ENCODE results near the gene PTPN7.

- no peak for TF ChIP-seq EP300 (IDR thresholded peaks at IDR 0.05; ENCODE audit: borderline replicate concordance in 1 of 2, control insufficient read depth in 1 of 2, low read depth in 2 of 2, low read length in 2 of 2)
- TF ChIP-seq CTCF (IDR thresholded peaks at IDR 0.05 in 2 of 3, conservative IDR thresholded peaks at IDR 0.05 in 1 of 3; ENCODE audit: control insufficient read depth in 2 of 3, extremely low read depth in 1 of 3, insufficient read depth in 1 of 3, low read depth in 3 of 3, low read length in 3 of 3): no peak
- TF ChIP-seq ZNF274 (IDR thresholded peaks at IDR 0.05; ENCODE audit: insufficient read depth, insufficient read length): no peak
- no peak for TF ChIP-seq USF2 (IDR thresholded peaks at IDR 0.05; ENCODE audit: borderline replicate concordance, low read depth, low read length)
- no peak for TF ChIP-seq GATAD2B (conservative IDR thresholded peaks at IDR 0.05; ENCODE audit: low read depth)
- TF ChIP-seq ESRRA (IDR thresholded peaks at IDR 0.05; ENCODE audit: low read length): no peak
- TF ChIP-seq POU2F2 (IDR thresholded peaks at IDR 0.05; ENCODE audit: borderline replicate concordance, low read depth, low read length): no peak
- TF ChIP-seq POLR2A (IDR thresholded peaks at IDR 0.05; ENCODE audit: low read depth, low read length): no peak
Measured at GRCh38 chr1:202112859-202113689, 47.3 kb downstream of the PTPN7 start.
